RKO (cell line): ENCODE results near the gene SLC6A18.

Source experiments
- DNase-seq: peaks from one replicate; pipeline ENCODE4 v3.0.0-alpha.2; 2016; ENCODE audit warnings: low spot score

Gene SLC6A18

DNA sequence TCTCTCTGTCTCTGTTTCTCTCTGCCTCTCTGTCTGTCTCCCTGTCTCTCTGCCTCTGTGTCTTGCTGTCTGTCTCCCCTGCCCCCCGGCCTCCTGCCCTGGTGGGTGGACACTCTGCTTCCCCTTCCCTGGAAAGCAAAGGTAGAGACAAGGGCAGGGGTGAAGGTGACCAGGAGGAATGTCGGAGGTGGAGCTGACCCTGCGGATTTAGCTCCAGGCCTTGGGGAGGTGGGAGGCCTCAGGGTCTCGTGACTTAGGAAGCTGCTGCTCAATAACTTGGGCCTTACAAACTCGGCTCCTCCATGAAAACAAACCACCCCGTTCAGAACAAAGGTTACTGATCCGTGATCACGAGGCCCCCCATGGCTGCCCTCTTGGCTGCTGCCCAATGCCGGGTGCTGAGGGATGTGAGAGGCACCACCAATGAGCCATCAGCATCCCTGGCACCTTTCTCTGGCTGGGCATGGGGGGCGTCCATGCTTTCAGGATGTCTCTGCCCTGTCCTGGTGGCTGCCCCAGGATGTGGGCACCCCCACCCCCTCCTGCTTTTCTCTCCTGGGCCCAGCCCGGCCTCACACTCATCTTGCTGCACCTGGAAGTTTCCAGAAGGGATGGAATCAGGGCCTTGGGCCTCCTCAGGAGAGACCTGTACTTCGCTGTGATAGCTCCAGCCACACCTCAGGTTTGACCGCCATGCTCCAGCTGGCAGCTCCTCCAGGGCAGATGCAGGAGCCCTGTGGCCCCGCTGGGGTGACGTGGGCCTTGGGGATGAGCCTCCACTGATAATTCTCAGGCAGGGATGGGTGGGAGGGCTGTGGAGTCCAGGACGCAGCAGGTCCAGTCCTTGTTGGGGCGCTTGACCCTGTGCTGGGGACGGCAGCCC, 38.6 kb upstream of the SLC6A18 start:
- DNase-seq: no peak

- no peak for DNase-seq
Measured at GRCh38 chr5:1187234-1187949, 37.8 kb upstream of the SLC6A18 start.

DNA sequence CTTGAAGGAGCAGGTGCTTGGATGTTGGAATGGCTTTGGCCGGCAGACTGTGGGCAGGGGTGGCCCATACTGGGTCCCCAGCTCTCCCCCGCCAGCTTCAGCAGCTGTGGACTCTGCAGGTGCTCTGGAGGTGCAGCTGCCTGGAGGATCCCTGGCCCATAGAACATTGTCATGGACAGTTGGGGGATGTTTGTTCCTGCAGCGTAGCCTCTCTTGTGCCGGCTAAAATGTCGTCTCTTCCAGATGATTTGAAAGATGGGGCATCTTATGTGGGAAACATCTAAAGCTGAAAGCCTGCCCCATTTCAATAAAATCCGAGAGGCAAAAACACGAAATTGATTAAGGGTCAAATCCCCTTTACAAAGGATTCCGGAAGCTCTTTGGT, 37.2 kb upstream of the SLC6A18 start:
- no peak for DNase-seq

DNA sequence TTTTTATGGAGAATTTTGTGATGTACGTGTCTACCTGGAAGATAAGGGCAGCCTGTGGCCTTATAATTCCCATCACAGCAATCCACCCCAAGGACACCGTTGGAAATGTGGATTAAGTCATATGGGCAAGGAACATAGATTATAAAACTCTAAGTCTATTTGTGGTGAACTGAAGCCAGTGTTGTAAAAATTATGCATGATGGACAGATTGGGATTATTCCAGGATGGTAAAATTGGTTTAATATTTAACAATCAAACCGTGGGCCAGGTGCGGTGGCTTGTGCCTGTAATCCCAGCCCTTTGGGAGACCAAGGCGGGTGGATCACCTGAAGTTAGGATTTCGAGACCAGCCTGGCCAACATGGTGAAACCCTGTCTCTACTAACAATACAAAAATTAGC, 36.7 kb upstream of the SLC6A18 start:
- no peak for DNase-seq

DNA sequence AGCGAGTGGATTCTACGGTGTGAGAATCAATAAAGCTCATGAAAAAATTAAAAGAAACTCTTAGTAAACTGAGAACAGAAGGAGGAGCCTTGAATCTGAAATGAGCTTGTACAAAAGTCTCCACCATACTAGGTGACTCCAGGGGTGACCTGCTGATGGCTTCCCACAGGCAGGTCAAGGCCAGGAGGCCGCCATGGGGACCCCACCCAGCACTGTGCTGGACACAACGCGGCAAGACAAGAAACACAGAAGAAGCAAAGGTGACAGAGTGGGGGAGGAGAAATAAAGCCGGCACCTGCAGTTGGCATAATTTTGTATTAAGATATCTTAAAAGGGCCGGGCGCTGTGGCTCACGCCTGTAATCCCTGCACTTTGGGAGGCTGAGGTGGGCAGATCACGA, 35.9 kb upstream of the SLC6A18 start:
- no peak for DNase-seq

DNA sequence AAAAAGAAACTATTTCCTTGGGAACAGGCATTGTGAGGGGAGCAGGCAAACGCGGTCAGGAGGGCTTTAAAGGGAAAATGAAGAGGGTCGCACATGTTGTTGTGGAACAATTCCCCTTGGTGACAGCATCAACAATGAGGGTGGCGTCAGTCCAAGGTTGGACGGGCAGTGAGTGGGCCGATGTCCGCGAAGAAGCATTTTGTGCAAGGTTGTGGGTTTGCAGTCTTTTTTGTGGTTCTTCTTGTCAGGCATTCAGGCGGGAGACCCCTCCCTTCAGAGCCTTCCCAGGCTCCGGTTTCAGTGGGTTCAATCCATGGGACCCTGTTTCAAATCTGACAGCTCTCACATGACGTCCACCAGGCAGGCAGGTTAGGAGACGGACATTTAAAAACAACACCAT, 34.9 kb upstream of the SLC6A18 start:
- no peak for DNase-seq

GRCh38 chr5:1190837-1191239, 34.3 kb upstream of the SLC6A18 start:
- no peak for DNase-seq

DNA sequence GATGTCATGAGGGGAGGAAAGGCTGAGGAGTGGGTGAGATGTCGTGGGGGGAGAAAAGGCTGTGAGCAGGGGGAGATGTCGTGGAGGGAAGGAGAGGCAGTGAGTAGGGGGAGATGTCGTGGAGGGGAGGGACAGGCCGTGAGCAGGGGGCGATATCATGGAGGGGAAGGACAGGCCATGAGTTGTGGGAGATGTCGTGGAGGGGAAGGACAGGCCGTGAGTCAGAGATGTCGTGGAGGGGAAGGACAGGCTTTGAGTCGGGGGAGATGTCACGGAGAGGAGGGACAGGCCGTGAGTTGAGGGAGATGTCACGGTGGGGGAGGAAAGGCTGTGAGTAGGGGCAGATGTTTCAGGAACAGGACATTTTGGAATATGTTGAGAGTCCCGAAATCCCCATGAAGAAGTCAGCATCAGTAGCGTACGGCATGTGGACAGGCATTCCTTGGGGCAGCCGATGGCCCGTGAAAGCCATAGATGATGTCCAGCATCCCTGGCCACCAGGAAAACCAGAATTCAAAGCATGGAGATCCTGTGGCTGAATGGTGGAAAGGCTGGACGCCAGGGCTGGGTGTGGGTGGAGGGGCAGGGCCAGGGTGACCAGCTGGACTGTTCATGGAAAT, 32.1 kb upstream of the SLC6A18 start:
- DNase-seq: no peak

DNA sequence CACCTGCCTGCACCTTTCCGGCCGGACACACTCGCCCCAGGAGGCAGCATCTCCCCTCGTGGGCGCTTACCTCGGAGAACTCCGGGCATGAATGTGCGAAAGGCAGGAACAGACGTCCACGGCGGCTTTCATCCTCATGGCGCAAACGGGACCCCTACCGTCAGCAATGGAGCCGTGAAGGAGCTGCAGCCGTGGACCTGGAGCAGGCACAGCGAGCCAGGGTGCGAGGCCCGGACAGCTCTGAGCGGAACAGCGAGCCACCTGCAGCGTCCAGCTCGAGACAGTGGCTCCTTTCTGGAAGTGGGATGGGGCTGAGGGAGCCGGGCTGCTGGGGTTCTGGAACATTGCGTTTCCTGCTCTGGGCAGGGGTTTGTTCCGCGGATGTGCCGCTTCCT, 31.6 kb upstream of the SLC6A18 start:
- DNase-seq: no peak

- no peak for DNase-seq
Measured at GRCh38 chr5:1194378-1194777, 30.8 kb upstream of the SLC6A18 start.

DNA sequence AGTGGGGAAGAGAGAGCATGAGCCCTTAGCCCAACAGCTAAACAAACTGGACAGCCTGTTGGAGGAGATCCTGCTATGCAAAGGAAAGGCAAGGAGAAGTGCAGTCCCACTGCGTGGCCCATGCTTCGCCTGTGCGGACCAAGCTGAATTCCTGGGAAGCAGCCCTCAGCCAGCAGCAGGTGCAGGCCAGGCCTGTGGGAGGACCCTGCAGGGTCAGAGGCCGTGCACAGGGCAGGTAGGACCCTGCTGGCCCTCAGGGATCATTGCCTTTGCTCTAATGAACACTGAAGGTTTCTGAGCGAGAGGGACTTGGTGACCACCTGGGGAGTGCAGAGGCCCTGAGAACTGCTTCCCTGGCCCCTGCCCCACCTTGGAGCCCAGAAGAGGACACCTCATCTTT, 29.7 kb upstream of the SLC6A18 start:
- DNase-seq: no peak

DNA sequence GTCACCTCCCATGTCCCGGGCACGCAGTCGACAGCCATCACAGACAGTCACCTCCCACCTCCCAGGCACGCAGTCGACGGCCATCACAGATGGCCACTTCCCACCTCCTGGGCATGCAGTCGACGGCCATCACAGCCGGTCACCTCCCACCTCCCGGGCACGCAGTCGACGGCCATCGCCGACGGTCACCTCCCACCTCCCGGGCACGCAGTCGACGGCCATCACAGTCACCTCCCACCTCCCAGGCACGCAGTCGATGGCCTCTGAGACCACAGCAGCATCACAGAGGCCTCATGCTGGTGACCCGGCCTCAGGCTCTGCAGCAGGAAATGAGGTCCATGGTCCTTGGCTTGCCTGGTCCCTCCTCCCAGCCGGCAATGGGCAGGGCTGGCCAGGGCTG, 29.3 kb upstream of the SLC6A18 start:
- DNase-seq: no peak

GRCh38 chr5:1196562-1196961, 28.6 kb upstream of the SLC6A18 start:
- no peak for DNase-seq

DNA sequence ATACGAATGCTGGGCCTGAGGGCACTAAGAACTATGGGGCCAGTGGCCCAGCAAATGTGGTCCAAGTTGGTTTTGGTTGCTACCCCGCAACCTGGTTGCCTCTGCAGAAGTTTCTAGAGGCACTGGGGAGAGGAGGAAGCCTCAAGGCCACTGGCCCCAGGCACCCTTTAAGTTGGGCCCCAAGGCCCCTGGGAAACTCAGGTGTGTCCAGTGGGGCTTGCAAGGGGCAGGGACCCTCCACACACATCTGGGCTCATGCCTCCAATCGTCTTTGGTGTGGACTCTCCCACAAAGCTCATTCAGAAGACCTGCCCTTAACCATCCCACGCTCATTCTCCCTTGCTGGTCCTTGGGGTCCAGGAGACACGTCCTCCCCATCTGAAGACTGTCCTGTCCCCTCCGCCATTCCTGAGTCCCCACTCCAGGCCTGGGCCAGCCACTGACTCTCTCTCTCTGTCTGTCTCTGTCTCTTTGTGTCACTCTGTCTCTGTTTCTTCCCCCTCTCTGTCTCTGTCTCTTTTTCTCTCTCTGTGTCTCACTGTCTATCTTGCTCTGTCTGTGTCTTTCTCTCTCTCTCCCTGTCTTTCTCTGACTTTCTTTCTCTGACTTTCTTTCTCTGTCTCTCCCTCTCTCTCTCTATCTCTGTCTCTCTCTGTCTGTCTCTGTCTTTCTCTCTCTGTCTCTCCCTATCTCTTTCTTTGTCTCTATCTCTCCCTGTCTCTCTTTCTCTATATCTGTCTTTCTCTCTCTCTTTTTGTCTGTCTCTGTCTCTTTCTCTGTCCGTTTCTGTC, 27.1 kb upstream of the SLC6A18 start:
- DNase-seq: no peak

- DNase-seq: no peak
Measured at GRCh38 chr5:1199340-1199648, 25.9 kb upstream of the SLC6A18 start.

DNA sequence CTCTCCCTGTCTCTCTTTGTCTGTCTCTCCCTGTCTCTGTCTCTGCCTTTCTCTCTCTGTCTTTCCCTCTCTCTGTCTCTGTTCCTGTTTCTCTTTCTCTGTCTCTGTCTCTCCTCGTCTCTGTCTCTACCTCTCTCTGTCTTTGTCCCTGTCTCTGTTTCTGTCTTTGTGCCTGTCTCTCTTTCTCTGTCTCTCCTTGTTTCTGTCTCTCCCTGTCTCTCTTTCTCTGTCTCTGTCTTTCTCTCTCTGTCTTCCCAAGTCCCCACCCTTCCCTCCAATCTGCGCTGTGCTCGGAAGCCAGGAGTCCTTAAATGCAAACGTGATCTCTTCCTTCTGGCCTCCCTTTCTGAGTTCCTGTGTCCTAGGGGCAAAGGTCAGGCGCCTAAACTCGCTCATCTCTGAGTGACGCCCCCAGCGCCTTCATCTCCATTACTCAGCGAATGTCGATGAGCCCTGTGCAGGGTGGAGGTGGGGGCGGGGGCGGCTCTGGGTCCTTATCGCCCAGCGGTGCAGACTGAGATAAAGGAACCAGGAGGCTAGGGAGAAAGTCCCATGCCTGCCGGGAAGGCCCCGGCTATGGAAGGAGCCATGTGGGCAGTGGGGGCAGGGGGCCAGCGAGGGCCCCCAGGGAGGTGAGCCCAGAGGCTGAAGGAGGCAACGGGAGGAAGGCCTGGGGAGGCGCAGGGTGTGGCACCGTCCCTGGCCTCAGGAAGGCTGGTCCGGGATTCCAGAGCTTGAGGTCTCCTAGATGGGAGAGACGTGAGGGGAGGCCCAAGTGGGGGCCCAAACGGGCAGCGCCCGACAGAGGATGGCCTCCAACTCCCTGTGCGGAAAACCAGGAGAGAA, 25.3 kb upstream of the SLC6A18 start:
- DNase-seq: no peak

- DNase-seq: no peak
Measured at GRCh38 chr5:1200495-1201326, 24.5 kb upstream of the SLC6A18 start.

DNA sequence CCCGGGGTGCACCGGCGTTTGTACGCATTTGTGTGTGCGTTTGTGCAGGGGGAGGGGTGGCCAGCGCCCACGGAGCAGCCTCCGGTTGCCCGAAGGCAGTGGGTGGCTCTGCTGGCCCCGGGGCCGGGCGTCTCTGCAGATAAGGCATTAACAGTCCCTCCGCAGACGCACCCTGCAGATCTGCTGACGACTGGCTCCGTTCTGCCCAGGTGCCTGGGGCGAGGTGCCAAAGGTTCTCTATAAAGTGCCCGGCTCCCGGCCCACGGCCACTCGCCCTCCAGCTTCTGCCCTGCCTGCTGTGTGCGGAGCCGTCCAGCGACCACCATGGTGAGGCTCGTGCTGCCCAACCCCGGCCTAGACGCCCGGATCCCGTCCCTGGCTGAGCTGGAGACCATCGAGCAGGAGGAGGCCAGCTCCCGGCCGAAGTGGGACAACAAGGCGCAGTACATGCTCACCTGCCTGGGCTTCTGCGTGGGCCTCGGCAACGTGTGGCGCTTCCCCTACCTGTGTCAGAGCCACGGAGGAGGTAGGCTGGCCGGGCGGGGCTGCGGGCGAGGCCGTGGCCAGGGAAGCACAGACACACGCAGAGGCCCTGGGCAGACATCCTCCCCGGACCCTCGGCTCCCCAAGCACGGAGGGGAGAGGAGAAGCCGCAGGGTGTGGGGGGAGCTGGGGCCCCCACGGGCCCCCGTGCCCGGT, 23.7 kb upstream of the SLC6A18 start, which contains the start of gene SLC6A19:
Gene SLC6A19, plus strand, starts transcription at position 269 of the 699 bp plus-strand sequence. Its CDS starts 56 bp downstream, at position 325.
- no peak for DNase-seq

GRCh38 chr5:1202026-1202797, 23.0 kb upstream of the SLC6A18 start:
- DNase-seq: no peak
